Vagina (tissue), 2 donors: ENCODE data around the gene SLC13A5.

ENCODE experiments used
- POLR2A ChIP-seq, 2 donors: fragments of 450-650 bp; IDR thresholded peaks; one replicate each; pipeline ENCODE4 v1.6.1; 2017; ENCODE audit warnings: antibody characterized with exemption in 2 of 2, mild to moderate bottlenecking in 2 of 2, moderate library complexity in 2 of 2
- POLR2AphosphoS5 ChIP-seq, 2 donors: sonication (generic); formaldehyde crosslinking; IDR thresholded peaks; one replicate each; pipeline ENCODE4 v1.9.0; 2017; ENCODE audit warnings: antibody characterized with exemption in 2 of 2, mild to moderate bottlenecking in 2 of 2, low read depth in 1 of 2; ENCODE audit not compliant: insufficient read depth in 1 of 2
- TF ChIP-seq, protein P1 (sequence below), 3 experiments: fragments of 450-650 bp in 2 of 3; fragments of 200-600 bp in 1 of 3; sonication (generic) in 1 of 3; IDR thresholded peaks; one replicate each; pipeline ENCODE4 v1.5.1; 2017 to 2019; ENCODE audit warnings: antibody characterized with exemption in 3 of 3, mild to moderate bottlenecking in 2 of 3, moderate library complexity in 2 of 3

DNA sequence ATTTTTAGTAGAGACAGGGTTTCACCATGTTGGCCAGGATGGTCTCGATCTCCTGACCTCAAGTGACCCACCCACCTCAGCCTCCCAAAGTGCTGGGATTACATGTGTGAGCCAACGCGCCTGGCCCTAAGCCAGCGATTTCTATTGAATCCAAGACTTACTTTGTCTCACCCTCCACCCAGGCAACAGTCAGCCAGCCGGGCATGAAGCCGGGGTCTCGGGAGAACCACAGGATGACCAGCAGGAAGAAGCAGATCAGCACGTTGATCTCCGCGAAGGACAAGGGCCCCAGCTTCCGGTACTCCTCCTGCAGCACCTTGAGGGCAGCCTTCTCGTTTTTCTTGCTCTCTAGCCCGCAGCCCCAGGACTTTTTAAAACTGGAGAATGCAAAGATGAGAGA, 17.6 kb downstream of the SLC13A5 start:
- TF ChIP-seq, protein P1, sequence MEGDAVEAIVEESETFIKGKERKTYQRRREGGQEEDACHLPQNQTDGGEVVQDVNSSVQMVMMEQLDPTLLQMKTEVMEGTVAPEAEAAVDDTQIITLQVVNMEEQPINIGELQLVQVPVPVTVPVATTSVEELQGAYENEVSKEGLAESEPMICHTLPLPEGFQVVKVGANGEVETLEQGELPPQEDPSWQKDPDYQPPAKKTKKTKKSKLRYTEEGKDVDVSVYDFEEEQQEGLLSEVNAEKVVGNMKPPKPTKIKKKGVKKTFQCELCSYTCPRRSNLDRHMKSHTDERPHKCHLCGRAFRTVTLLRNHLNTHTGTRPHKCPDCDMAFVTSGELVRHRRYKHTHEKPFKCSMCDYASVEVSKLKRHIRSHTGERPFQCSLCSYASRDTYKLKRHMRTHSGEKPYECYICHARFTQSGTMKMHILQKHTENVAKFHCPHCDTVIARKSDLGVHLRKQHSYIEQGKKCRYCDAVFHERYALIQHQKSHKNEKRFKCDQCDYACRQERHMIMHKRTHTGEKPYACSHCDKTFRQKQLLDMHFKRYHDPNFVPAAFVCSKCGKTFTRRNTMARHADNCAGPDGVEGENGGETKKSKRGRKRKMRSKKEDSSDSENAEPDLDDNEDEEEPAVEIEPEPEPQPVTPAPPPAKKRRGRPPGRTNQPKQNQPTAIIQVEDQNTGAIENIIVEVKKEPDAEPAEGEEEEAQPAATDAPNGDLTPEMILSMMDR (IDR thresholded peaks at IDR 0.05) = no peak
- TF ChIP-seq POLR2A (IDR thresholded peaks at IDR 0.05) (no peak), POLR2AphosphoS5 (IDR thresholded peaks at IDR 0.05; ENCODE audit: insufficient read depth in 1 of 2, low read depth in 1 of 2) (no peak)
